ENCODE measurements around the gene CEP72.
"Not testable (repeated sequence)": the region's sequence is repeated elsewhere in the genome, so short reads cannot be mapped to it uniquely, and the experiment has no call there.

CEP72 gene

DNA sequence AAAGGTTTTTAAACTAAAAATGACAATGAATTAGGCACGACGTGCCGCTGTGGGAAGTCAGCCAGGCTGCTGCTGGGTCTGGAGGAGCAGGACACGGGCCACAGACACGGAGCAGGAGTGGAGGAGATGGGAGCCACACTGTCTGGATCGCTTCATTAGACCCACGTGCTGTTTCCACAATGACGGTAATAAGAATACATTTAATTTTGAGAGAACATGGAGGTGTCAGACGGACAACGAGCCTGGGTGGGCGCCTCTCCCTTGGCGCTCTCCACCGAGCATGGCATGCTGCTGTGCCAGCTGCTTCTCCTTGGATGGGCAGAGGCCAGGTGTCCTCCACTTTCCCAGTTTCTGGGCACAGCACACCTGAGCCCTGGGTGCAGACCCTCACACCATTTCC, 68.7 kb downstream of the CEP72 start:
- H3K9me3 Mint-ChIP-seq; H3K27ac Mint-ChIP-seq (ENCODE audit: low read depth): not testable (repeated sequence)

DNA sequence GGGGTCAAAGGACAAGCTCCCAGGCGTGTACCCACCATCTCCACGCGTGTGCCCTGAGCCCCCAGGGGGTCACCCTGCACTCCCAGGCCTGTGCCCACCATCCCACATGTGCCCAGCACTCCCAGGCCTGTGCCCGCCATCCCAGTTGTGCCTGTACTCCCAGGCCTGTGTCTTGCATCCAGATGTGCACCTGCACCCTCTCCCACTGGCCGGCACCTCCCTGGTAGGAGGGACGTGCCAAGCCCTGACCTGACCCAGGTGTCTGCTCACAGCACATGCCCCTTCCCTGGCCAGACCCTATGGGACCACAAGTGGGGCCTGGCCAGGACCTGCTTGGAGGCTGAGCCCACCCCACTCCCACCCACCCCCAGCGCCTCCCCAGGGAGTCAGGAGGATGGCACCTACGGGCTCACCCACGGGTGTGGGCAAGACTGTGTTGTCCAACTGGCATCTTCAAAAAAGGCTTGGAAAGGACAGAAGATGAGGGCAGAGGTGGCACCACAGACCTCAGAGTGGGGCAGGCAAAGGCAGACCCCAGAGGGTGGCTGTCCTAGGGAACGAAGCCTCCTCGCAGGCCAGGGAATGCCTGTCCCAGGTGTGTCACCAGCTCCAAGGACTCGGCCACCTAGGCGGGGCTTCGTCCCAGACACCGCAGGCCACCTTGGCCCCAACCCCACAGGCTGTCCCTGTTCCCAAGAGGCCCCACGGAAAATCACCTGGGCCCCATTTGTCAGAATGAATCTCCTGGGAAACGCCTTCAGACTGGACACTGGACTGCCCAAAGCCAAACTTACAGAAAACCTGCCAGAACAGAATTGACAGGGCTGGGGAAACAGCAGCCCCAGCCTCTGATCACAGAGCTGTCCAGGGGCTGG, 69.4 kb downstream of the CEP72 start:
- not testable (repeated sequence) for H3K27ac Mint-ChIP-seq (ENCODE audit: low read depth); H3K4me3 Mint-ChIP-seq; ATAC-seq (replicated peaks; ENCODE audit: extremely low read depth, poor library complexity, severe bottlenecking); H3K27me3 Mint-ChIP-seq; H3K4me1 Mint-ChIP-seq; H3K9me3 Mint-ChIP-seq; H3K36me3 Mint-ChIP-seq (ENCODE audit: insufficient read depth)
- peak in 1 of 2 donors; percentile 9 for DNase-seq (ENCODE audit: low spot score in 2 of 2)

More for the DNA sequence above, 68.7 kb downstream of the CEP72 start:
- peak in 1 of 2 donors; percentile 9 for DNase-seq (ENCODE audit: low spot score in 2 of 2)
- not testable (repeated sequence) for H3K4me3 Mint-ChIP-seq; H3K36me3 Mint-ChIP-seq (ENCODE audit: insufficient read depth); ATAC-seq (replicated peaks; ENCODE audit: extremely low read depth, poor library complexity, severe bottlenecking); H3K4me1 Mint-ChIP-seq; H3K27me3 Mint-ChIP-seq

DNA sequence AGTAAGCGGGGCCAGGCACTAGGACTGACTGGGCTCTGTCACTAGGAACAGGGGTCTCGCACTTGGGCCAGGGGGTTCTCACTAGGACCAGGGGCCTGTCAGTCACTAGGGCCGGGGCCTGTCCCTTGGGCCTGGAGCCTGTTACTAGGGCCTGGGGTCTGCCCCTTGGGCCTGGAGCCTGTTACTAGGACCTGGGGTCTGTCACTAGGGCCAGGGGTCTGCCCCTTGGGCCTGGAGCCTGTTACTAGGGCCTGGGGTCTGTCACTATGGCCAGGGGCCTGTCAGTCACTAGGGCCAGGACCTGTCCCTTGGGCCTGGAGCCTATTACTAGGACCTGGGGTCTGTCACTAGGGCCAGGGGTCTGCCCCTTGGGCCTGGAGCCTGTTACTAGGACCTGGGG, 70.1 kb downstream of the CEP72 start:
- not testable (repeated sequence) for H3K9me3 Mint-ChIP-seq; H3K27me3 Mint-ChIP-seq; H3K4me3 Mint-ChIP-seq; H3K36me3 Mint-ChIP-seq (ENCODE audit: insufficient read depth); H3K27ac Mint-ChIP-seq (ENCODE audit: low read depth); H3K4me1 Mint-ChIP-seq; ATAC-seq (replicated peaks; ENCODE audit: extremely low read depth, poor library complexity, severe bottlenecking)
- DNase-seq (ENCODE audit: low spot score in 2 of 2): peak in 1 of 2 donors; percentile 8

DNA sequence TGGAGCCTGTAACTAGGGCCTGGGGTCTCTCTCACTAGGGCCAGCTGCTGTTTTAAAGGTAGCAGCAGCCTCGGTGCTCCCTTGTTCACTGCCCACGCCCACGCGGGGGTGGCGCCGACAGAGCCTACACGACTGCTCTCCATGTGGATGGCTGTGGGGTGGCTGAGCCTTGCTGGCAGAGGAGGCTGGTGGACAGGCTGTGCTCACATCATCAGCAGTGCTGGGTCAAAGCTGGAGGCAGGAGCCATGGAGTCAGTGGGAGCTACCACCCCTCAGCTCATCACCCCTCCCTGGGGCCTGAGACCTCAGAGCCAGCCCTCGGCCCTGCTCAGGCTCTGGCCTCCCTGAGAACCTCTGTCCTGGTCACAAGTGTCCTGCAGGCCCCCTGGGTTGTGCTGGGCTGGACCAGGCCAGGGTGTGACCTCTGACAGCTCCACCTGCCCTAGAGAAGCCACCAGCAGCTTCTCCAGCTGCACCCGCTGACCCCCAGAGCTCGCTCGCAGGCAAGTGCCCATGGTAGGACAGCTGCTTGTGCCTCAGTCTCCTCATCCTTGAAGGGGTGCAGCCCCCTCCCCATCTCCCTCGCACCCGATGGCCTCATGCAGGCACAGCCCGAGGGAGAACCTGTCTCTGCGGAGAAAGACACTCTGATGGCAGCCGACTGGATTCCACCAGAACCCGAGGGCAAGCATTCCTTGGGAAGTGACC, 70.7 kb downstream of the CEP72 start:
- not testable (repeated sequence) for H3K4me3 Mint-ChIP-seq; ATAC-seq (replicated peaks; ENCODE audit: extremely low read depth, poor library complexity, severe bottlenecking); H3K27ac Mint-ChIP-seq (ENCODE audit: low read depth); H3K9me3 Mint-ChIP-seq; H3K36me3 Mint-ChIP-seq (ENCODE audit: insufficient read depth); H3K4me1 Mint-ChIP-seq; H3K27me3 Mint-ChIP-seq
- peak; percentile 6 to 7 for DNase-seq (ENCODE audit: low spot score in 2 of 2)

DNA sequence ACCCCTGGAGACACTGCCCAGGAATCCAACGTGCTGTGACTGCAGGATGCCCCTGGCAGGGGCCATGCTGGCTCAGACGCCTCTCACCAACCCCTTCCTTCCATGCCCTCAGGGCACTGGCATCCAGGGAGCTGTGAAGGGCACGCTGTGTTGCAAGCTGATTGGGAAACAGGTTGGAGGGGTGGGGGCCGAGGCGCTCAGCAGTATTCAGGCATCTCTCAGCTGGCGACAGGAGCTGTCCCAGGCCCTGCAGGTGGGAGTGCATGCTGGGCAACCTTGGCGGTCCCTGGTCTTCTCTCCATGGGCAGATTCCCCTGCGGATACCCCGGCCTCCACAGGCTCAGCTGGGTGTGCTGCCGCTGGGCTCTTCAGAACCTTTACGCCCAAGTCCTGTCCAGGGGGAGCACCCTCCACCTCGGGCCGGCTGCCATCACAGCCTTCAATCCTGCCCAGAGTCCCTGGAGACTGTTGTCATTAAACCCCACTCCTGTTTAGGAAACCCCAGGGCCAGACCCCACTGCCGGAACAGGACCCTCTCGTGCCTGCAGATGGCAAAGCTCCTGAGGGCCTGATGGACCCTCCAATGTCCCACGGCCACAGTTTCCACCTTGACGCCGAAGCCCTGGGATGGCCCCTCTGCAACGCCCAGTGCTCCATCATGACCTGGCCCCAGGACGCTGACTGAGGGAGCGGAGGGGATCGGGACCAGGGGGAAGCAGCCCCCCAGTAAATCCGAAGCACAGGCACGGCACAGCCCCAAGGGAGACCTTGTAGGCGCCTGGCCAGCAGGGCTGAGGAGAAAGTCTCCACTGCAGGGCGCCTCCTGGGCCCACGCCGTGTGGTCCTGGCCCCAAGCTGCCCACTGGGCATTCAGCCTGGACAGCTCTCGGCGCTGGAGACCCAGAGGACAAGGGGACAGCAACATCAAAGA, 71.7 kb downstream of the CEP72 start:
- H3K27me3 Mint-ChIP-seq: no peaks in the 10 kb centered on the region
- no peaks in the 10 kb centered on the region for H3K9me3 Mint-ChIP-seq
- H3K27ac Mint-ChIP-seq (ENCODE audit: low read depth): no peak overlapping the region
- no peaks in the 10 kb centered on the region for H3K4me1 Mint-ChIP-seq
- no peak for ATAC-seq (replicated peaks; ENCODE audit: extremely low read depth, poor library complexity, severe bottlenecking)
- peak in 1 of 2 donors; percentile 6 for DNase-seq (ENCODE audit: low spot score in 2 of 2)
- H3K36me3 Mint-ChIP-seq (ENCODE audit: insufficient read depth): peaks cover 3% of the 10 kb centered on the region
- no peak overlapping the region for H3K4me3 Mint-ChIP-seq

DNA sequence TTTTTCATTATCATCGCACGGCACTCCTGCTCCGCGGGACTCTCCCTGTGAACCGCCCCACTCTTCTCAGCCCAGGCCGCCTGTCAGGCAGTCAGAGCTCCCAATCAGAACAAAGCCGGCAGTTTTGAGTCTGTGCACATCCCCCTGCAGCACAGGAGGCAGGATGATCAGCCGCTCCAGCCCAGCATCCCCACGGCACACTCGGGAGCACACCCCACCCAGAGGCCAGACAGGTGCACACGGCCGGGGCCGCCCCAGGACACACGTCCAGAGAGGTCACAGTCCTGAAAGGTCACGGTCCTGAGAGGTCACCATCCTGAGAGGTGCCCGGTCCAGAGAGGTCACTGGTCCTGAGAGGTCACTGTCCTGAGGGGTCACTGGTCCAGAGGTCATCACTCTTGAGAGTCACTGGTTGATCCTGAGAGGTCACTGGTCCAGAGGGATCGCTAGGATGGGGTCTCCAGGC, 72.6 kb downstream of the CEP72 start:
- no peaks in the 10 kb centered on the region for H3K9me3 Mint-ChIP-seq
- H3K4me1 Mint-ChIP-seq: no peaks in the 10 kb centered on the region
- no peaks in the 10 kb centered on the region for H3K27me3 Mint-ChIP-seq
- no peak overlapping the region for H3K4me3 Mint-ChIP-seq
- DNase-seq (ENCODE audit: low spot score in 2 of 2) (no peak), ATAC-seq (replicated peaks; ENCODE audit: extremely low read depth, poor library complexity, severe bottlenecking) (no peak)
- peaks cover 3% of the 10 kb centered on the region for H3K36me3 Mint-ChIP-seq (ENCODE audit: insufficient read depth)
- peak overlapping the region; percentile 16 for H3K27ac Mint-ChIP-seq (ENCODE audit: low read depth)

DNA sequence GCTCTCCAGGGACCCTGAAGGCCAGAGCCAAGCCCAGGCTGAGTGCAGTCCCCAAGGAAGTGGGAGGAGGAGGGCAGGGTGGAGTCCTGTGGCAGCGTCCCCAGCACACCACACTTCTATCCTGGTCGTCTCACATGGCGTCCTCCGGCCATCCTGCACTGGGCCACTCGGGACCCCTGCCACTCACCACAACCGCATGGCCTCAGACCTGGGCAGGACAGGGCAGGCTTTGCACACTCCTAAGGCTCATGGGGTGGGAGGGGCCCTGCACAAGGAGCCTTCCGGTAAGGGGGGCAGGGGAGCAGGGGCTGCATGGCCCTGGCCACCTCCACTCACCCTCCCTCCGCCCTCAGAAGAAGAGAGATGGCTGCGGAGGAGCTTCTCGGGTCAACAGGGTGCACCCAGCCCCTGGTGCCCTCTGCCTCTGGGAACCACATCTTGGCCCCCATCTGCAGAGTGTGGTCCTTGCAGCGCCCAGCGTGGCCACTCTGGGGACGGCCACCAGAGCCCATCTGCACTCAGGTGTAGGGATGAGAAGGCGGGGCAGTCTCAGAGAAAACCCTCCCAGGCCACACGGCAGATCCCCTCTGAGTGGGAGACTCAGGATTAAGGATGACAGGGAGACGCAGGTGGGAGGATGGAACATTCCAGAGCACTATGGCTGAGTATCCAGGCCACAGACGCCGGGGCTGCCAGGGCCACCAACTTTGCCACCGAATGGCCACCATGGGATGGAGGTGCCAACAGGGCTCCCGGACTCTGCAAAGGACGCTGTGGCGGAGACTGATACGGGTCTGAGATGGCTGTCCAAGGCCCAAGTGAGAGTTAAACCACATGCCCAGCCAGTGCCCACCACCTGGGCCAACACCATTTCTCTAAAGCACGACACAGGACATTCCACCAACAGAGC, 73.4 kb downstream of the CEP72 start:
- Mint-ChIP-seq H3K4me1 (no peaks in the 10 kb centered on the region), H3K36me3 (ENCODE audit: insufficient read depth) (peaks cover 3% of the 10 kb centered on the region)

DNA sequence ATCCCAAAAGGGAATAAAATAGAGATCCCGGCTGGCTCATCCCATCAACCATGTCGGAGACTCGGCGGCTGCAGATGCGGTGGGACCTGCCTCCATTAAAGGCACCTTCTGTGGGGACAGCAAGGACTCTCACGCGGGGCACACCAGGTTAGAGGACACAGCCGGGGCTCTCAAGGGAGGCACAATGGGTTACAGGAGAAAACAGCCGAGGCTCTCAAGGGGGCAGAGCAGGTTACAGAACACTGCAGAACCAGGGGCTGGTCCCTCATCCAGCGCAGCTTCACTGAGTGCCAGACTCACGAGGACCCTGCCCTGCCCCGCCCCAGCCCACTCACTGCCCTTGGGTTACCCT, 74.0 kb downstream of the CEP72 start:
- not testable (repeated sequence) for H3K4me3 Mint-ChIP-seq; H3K9me3 Mint-ChIP-seq; DNase-seq (ENCODE audit: low spot score in 2 of 2); H3K27ac Mint-ChIP-seq (ENCODE audit: low read depth); H3K27me3 Mint-ChIP-seq; H3K36me3 Mint-ChIP-seq (ENCODE audit: insufficient read depth); H3K4me1 Mint-ChIP-seq; ATAC-seq (replicated peaks; ENCODE audit: extremely low read depth, poor library complexity, severe bottlenecking)

More for the DNA sequence above, 73.4 kb downstream of the CEP72 start:
- no peak overlapping the region for H3K4me3 Mint-ChIP-seq
- ATAC-seq (replicated peaks; ENCODE audit: extremely low read depth, poor library complexity, severe bottlenecking) (no peak), DNase-seq (ENCODE audit: low spot score in 2 of 2) (peak in 1 of 2 donors; percentile 9)
- H3K9me3 Mint-ChIP-seq: no peaks in the 10 kb centered on the region
- H3K27me3 Mint-ChIP-seq: no peaks in the 10 kb centered on the region
- no peak overlapping the region for H3K27ac Mint-ChIP-seq (ENCODE audit: low read depth)

DNA sequence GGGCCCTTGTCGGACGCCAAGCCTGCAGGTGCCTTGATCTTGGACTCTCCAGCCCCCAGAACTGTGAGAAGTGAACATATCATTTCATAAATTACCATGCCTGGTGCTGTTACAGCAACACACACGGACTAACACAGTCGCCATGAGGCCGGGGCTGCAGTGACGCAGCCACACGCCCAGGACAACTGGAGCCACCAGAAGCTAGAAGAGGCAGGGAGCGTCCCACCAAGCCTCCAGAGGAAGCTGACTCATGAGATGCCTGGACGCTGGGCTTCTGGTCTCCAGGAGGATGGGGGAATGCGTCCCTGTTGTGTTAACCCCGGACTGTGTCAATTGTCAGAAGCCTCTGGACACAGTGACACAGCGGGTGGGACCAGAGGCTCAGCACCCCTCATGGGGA, 74.8 kb downstream of the CEP72 start:
- H3K27ac Mint-ChIP-seq (ENCODE audit: low read depth); H3K4me3 Mint-ChIP-seq; DNase-seq (ENCODE audit: low spot score in 2 of 2); H3K36me3 Mint-ChIP-seq (ENCODE audit: insufficient read depth); H3K4me1 Mint-ChIP-seq; H3K27me3 Mint-ChIP-seq; ATAC-seq (replicated peaks; ENCODE audit: extremely low read depth, poor library complexity, severe bottlenecking); H3K9me3 Mint-ChIP-seq: not testable (repeated sequence)

DNA sequence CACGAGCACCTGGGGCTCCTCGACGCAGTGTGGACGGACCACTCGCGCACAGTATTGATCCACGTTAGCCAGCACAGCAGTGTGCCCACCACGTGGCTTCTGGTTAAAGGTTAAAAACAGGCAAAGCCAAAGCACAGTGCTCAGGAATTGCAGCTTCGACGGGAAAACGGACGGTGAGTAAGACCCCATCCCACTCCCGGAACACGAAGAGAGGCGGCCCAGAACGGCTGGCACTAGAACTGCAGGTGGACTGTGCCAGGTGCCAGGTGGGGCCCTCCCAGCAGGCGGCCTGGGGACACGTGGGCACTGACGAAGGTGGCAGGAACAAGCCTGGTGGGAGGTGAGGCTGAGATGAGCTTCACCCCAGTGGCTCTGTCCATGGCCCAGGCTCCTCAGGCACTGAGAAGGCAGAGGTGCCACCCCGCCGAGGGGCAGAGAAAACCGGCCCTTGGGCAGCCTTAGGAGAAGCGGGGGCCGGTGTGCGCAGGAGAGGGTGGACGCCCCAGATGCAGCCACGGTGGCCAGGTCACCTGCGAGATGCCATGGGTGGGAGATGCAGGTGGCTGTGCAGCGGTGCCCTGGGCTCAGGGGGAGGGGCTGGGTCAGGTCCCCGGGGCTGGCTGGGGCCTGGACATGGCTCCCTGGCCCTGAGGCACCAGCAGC, 76.3 kb downstream of the CEP72 start:
- H3K4me1 Mint-ChIP-seq; ATAC-seq (replicated peaks; ENCODE audit: extremely low read depth, poor library complexity, severe bottlenecking); H3K27me3 Mint-ChIP-seq: not testable (repeated sequence)

DNA sequence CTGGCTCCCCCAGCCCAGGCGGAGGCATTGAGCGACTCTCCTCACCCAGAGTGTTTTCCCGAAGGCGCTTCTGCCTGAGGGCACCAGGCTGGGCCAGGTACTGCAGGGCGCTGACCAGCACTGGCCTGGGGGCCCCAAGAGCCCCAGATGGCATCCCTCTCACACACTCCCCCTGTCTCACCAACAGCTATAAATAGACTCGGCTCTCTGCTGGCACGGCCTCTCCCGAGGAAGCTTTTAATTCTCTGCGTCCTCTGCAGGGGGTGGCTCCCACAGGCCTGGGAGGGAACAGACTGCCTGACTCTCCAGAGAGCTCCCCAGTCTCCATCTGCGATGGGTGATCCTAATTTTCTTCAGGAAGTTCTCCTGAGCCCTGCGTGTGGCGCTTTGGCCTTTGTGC, 78.2 kb downstream of the CEP72 start:
- not testable (repeated sequence) for ATAC-seq (replicated peaks; ENCODE audit: extremely low read depth, poor library complexity, severe bottlenecking)

More for the DNA sequence above, 76.3 kb downstream of the CEP72 start:
- H3K4me3 Mint-ChIP-seq; H3K36me3 Mint-ChIP-seq (ENCODE audit: insufficient read depth); H3K27ac Mint-ChIP-seq (ENCODE audit: low read depth); H3K9me3 Mint-ChIP-seq: not testable (repeated sequence)
- DNase-seq (ENCODE audit: low spot score in 2 of 2): peak in 1 of 2 donors; percentile 4

More for the DNA sequence above, 78.2 kb downstream of the CEP72 start:
- DNase-seq (ENCODE audit: low spot score in 2 of 2); H3K27ac Mint-ChIP-seq (ENCODE audit: low read depth); H3K4me1 Mint-ChIP-seq; H3K27me3 Mint-ChIP-seq; H3K9me3 Mint-ChIP-seq; H3K4me3 Mint-ChIP-seq; H3K36me3 Mint-ChIP-seq (ENCODE audit: insufficient read depth): not testable (repeated sequence)

Data from central memory CD8-positive, alpha-beta T cell (primary cell).